ENCODE measurements around the gene TUBB1.

Gene TUBB1

GRCh38 chr20:59047938-59048680 is 28.9 kb downstream of the TUBB1 start:
- Histone ChIP-seq H3K27ac (ENCODE audit: low read depth, low read length) (no peak overlapping the region), H3K36me3 (ENCODE audit: control insufficient read depth, insufficient read depth, low read length) (no peaks in the 10 kb centered on the region), H3K9ac (ENCODE audit: low read length) (no peak overlapping the region), H3K4me3 (ENCODE audit: low read length) (no peak overlapping the region), H3K27me3 (ENCODE audit: control insufficient read depth, insufficient read depth, low read length) (no peaks in the 10 kb centered on the region), H3K4me1 (ENCODE audit: control insufficient read depth, insufficient read depth, low read length) (peaks cover 3% of the 10 kb centered on the region)

- Histone ChIP-seq H3K4me1 (ENCODE audit: control insufficient read depth, insufficient read depth, low read length) (no peaks in the 10 kb centered on the region), H3K27me3 (ENCODE audit: control insufficient read depth, insufficient read depth, low read length) (no peaks in the 10 kb centered on the region), H3K9ac (ENCODE audit: low read length) (no peak overlapping the region), H3K36me3 (ENCODE audit: control insufficient read depth, insufficient read depth, low read length) (no peaks in the 10 kb centered on the region), H3K4me3 (ENCODE audit: low read length) (no peak overlapping the region), H3K27ac (ENCODE audit: low read depth, low read length) (no peak overlapping the region)
These were observed 29.4 kb downstream of the TUBB1 start for GRCh38 chr20:59048681-59049030.

- Histone ChIP-seq H3K4me3 (ENCODE audit: low read length) (no peak overlapping the region), H3K9ac (ENCODE audit: low read length) (no peak overlapping the region), H3K27me3 (ENCODE audit: control insufficient read depth, insufficient read depth, low read length) (no peaks in the 10 kb centered on the region), H3K27ac (ENCODE audit: low read depth, low read length) (no peak overlapping the region), H3K4me1 (ENCODE audit: control insufficient read depth, insufficient read depth, low read length) (no peaks in the 10 kb centered on the region), H3K36me3 (ENCODE audit: control insufficient read depth, insufficient read depth, low read length) (no peaks in the 10 kb centered on the region)
These were observed 31.2 kb downstream of the TUBB1 start for GRCh38 chr20:59050437-59050836.

- Histone ChIP-seq H3K27ac (ENCODE audit: low read depth, low read length) (no peak overlapping the region), H3K4me3 (ENCODE audit: low read length) (no peak overlapping the region), H3K27me3 (ENCODE audit: control insufficient read depth, insufficient read depth, low read length) (no peaks in the 10 kb centered on the region), H3K9ac (ENCODE audit: low read length) (no peak overlapping the region), H3K4me1 (ENCODE audit: control insufficient read depth, insufficient read depth, low read length) (no peaks in the 10 kb centered on the region), H3K36me3 (ENCODE audit: control insufficient read depth, insufficient read depth, low read length) (no peaks in the 10 kb centered on the region)
These were observed 32.5 kb downstream of the TUBB1 start for GRCh38 chr20:59051666-59052185.

- Histone ChIP-seq H3K36me3 (ENCODE audit: control insufficient read depth, insufficient read depth, low read length) (no peaks in the 10 kb centered on the region), H3K4me3 (ENCODE audit: low read length) (no peak overlapping the region), H3K27me3 (ENCODE audit: control insufficient read depth, insufficient read depth, low read length) (no peaks in the 10 kb centered on the region), H3K4me1 (ENCODE audit: control insufficient read depth, insufficient read depth, low read length) (no peaks in the 10 kb centered on the region), H3K9ac (ENCODE audit: low read length) (no peak overlapping the region), H3K27ac (ENCODE audit: low read depth, low read length) (no peak overlapping the region)
These were observed 36.1 kb downstream of the TUBB1 start for GRCh38 chr20:59055302-59055701.

- Histone ChIP-seq H3K4me1 (ENCODE audit: control insufficient read depth, insufficient read depth, low read length) (peaks cover 3% of the 10 kb centered on the region), H3K9ac (ENCODE audit: low read length) (no peak overlapping the region), H3K27me3 (ENCODE audit: control insufficient read depth, insufficient read depth, low read length) (no peaks in the 10 kb centered on the region), H3K4me3 (ENCODE audit: low read length) (no peak overlapping the region), H3K27ac (ENCODE audit: low read depth, low read length) (no peak overlapping the region), H3K36me3 (ENCODE audit: control insufficient read depth, insufficient read depth, low read length) (no peaks in the 10 kb centered on the region)
These were observed 42.9 kb downstream of the TUBB1 start for GRCh38 chr20:59062081-59062480.

- Histone ChIP-seq H3K9ac (ENCODE audit: low read length) (no peak overlapping the region), H3K4me1 (ENCODE audit: control insufficient read depth, insufficient read depth, low read length) (peaks cover 3% of the 10 kb centered on the region), H3K27ac (ENCODE audit: low read depth, low read length) (no peak overlapping the region), H3K4me3 (ENCODE audit: low read length) (no peak overlapping the region), H3K27me3 (ENCODE audit: control insufficient read depth, insufficient read depth, low read length) (no peaks in the 10 kb centered on the region), H3K36me3 (ENCODE audit: control insufficient read depth, insufficient read depth, low read length) (no peaks in the 10 kb centered on the region)
These were observed 44.4 kb downstream of the TUBB1 start for GRCh38 chr20:59063358-59064213.

- H3K4me3 ChIP-seq (ENCODE audit: low read length): no peak overlapping the region
- H3K36me3 ChIP-seq (ENCODE audit: control insufficient read depth, insufficient read depth, low read length): no peaks in the 10 kb centered on the region
- no peak overlapping the region for H3K9ac ChIP-seq (ENCODE audit: low read length)
- no peak overlapping the region for H3K27ac ChIP-seq (ENCODE audit: low read depth, low read length)
- no peaks in the 10 kb centered on the region for H3K27me3 ChIP-seq (ENCODE audit: control insufficient read depth, insufficient read depth, low read length)
- peaks cover 3% of the 10 kb centered on the region for H3K4me1 ChIP-seq (ENCODE audit: control insufficient read depth, insufficient read depth, low read length)
These were observed 45.0 kb downstream of the TUBB1 start for GRCh38 chr20:59064214-59064722.

- no peak overlapping the region for H3K9ac ChIP-seq (ENCODE audit: low read length)
- no peak overlapping the region for H3K27ac ChIP-seq (ENCODE audit: low read depth, low read length)
- peaks cover 3% of the 10 kb centered on the region for H3K4me1 ChIP-seq (ENCODE audit: control insufficient read depth, insufficient read depth, low read length)
- H3K36me3 ChIP-seq (ENCODE audit: control insufficient read depth, insufficient read depth, low read length): no peaks in the 10 kb centered on the region
- no peaks in the 10 kb centered on the region for H3K27me3 ChIP-seq (ENCODE audit: control insufficient read depth, insufficient read depth, low read length)
- no peak overlapping the region for H3K4me3 ChIP-seq (ENCODE audit: low read length)
These were observed 49.3 kb downstream of the TUBB1 start for GRCh38 chr20:59068534-59068933.

- Histone ChIP-seq H3K4me1 (ENCODE audit: control insufficient read depth, insufficient read depth, low read length) (peaks cover 2% of the 10 kb centered on the region), H3K36me3 (ENCODE audit: control insufficient read depth, insufficient read depth, low read length) (no peaks in the 10 kb centered on the region), H3K4me3 (ENCODE audit: low read length) (no peak overlapping the region), H3K9ac (ENCODE audit: low read length) (no peak overlapping the region), H3K27ac (ENCODE audit: low read depth, low read length) (no peak overlapping the region), H3K27me3 (ENCODE audit: control insufficient read depth, insufficient read depth, low read length) (no peaks in the 10 kb centered on the region)
These were observed 49.8 kb downstream of the TUBB1 start for GRCh38 chr20:59069026-59069425.

- Histone ChIP-seq H3K9ac (ENCODE audit: low read length) (no peak overlapping the region), H3K36me3 (ENCODE audit: control insufficient read depth, insufficient read depth, low read length) (no peaks in the 10 kb centered on the region), H3K27me3 (ENCODE audit: control insufficient read depth, insufficient read depth, low read length) (no peaks in the 10 kb centered on the region), H3K4me1 (ENCODE audit: control insufficient read depth, insufficient read depth, low read length) (no peaks in the 10 kb centered on the region), H3K4me3 (ENCODE audit: low read length) (no peak overlapping the region), H3K27ac (ENCODE audit: low read depth, low read length) (no peak overlapping the region)
These were observed 52.0 kb downstream of the TUBB1 start for GRCh38 chr20:59071216-59071615.

- no peaks in the 10 kb centered on the region for H3K36me3 ChIP-seq (ENCODE audit: control insufficient read depth, insufficient read depth, low read length)
- H3K27ac ChIP-seq (ENCODE audit: low read depth, low read length): no peak overlapping the region
- H3K4me3 ChIP-seq (ENCODE audit: low read length): no peak overlapping the region
- no peaks in the 10 kb centered on the region for H3K4me1 ChIP-seq (ENCODE audit: control insufficient read depth, insufficient read depth, low read length)
- H3K9ac ChIP-seq (ENCODE audit: low read length): no peak overlapping the region
- H3K27me3 ChIP-seq (ENCODE audit: control insufficient read depth, insufficient read depth, low read length): no peaks in the 10 kb centered on the region
These were observed 54.4 kb downstream of the TUBB1 start for GRCh38 chr20:59073582-59073981.

Measured in rectal smooth muscle tissue (tissue), 1 donor.